Measurements from ENCODE around the gene OSBPL1A.

The OSBPL1A gene

GRCh38 chr18:24209558-24209957 is 188.1 kb downstream of the OSBPL1A start:
- no peak for DNase-seq

- no peak for DNase-seq
Observed at GRCh38 chr18:24208270-24209035, 189.2 kb downstream of the OSBPL1A start.

DNA sequence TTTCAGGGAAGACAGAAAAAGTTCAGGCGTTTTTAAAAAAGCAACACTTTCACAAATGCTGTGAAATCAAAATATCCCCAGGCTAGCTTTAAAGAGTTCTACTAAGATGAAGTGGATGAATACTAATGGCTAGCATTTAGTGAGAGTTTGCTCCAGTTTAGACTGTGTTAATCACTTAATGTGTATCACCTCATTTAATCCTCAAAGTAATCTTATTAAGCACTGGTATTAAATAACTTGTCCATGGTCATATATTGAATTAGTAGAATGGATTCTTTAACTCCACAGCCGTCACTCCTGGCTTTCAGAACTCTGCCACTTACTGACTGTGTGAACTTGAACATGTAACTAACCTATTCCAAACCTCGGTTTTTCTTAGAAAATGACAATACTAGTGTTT is 192.7 kb downstream of the OSBPL1A start:
- no peak for DNase-seq

GRCh38 chr18:24201699-24202687 is 195.6 kb downstream of the OSBPL1A start:
- DNase-seq: no peak

DNA sequence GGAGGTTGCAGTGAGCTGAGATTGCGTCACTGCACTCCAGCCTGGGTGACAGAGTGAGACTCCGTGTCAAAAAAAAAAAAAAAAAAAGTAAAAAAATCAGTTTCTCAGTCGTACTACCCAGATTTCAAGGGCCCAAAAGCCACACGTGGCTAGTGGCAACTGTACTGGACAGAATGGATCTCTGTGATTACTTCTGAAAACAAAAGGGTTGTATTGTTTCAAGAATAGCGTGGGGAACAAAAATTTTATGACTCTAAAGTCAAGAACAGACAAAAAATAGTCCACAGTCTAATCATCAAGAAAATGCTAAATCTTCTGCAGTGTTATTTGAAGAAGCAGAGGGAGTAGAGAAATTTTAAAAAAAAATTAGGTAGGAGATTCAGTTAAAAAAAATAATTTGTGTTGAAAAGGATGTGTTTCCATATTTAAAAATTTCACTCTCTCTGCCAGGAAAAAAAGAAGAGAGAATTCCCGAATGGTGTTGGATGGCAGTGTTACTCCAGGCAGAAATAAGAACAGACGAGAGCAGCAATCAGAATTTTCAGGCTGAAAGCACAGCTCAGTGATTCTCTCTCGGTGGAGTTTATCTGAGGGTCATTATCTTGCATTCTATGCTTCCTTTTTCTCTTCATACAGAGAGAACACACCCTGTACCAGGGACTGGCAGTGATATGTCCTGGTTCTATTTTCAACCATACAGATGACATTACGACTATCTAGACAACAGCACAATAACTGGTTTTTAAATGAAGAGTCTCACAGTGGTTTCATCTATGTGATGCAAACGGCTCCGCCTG is 196.9 kb downstream of the OSBPL1A start:
- DNase-seq: no peak

GRCh38 chr18:24199372-24199962 is 198.2 kb downstream of the OSBPL1A start:
- DNase-seq: no peak

DNA sequence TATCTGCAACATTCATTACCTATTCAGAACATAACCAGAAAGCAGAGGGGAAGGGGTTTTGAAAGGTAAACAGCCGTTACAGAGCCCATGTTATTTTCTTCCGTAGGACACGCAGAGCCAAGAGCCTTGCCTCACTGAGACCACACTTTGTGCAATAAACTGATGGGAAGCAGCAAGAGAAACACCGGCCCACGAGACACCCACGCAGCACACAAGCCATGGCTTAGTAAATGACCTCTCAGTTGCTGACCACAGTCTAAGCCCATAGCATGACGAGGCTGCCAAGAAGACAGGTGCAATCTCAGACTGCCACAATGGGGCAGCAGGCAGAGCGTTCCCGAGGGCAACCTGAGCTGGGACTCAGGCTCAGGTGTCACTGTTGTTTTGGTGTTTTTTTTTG is 199.2 kb downstream of the OSBPL1A start:
- no peak for DNase-seq

DNA sequence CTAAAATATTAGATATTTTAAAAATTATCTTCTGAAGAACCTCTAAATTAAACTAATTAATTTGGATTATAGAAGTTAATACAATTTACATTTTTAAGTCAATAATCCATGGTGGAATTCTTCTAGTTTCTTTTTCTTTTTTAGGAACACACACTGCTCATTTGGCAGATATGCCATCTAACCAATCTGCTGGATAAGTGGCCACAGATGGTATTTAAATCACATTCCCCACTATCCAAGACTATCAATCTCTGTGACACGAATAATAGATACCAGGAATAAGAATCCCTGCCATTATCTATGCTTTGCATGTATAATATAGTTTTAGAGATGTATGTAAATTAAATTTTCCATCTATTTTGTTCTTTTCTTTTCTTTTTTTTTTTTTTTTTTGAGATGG is 200.2 kb downstream of the OSBPL1A start:
- no peak for DNase-seq

- DNase-seq: no peak
Observed at GRCh38 chr18:24196764-24197163, 200.9 kb downstream of the OSBPL1A start.

- no peak for DNase-seq
Observed at GRCh38 chr18:24195296-24196053, 202.1 kb downstream of the OSBPL1A start.

DNA sequence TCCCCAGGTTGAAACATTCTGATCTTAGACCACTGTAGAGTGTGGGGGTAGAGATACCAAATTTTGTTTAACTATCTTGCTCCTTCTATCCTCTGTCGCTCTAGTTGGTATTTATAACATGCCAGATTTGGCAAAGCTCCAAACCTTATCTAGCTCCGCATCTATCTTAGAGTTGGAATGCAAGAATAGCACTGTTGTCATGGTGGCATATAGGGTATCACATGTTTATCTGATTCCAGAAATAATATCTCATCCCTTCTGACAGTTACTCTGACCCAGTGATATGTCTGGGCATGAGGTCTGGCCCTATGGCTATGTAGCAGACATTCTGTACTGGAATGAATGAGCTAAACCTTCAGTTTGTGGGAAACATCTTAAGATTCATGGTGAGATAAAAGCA is 207.0 kb downstream of the OSBPL1A start:
- DNase-seq: no peak

- no peak for DNase-seq
Observed at GRCh38 chr18:24189664-24190346, 207.8 kb downstream of the OSBPL1A start.

DNA sequence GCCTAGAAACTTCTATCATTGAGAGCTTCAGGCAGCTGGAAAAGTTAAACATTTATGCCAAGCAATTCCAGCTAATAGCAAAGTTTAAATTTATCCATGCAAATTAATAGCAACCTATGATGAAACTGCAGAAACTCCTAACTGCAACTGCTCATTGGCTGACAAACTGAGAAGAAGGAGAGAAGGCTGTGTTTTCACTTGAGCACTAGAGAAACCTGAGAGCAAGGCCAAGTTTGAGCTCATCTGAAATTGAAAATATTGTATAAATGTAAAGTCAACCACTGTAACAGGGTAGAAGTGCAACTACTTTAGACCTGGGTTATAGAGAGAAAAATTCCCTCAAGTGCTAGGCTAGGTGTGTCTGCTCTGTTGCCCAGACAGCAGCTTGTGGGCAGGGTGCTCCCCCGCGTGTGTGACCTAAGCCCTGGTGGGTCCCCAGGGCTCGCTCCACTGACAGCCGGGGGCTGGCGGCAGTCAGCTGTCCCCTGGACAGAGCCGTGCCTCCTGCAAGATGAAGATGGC is 208.6 kb downstream of the OSBPL1A start:
- no peak for DNase-seq

DNA sequence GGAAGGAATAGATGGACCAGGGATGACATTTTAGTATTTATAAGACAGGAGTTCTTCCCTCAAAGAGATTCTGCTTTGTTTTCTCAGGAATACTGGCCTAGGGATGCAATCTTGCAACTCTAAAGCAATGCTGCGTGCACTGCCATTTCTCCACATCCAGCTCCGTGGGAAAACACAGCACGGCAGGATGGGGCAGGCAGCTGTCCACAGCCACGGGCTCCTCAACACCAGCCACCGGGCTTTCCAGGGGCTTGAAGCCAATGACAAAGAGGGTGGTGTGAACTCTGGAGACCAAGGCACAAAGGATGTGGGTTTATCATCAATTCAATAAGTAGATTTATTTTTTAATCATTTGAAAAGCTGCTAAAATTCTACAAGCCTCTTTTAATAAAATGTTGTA is 209.5 kb downstream of the OSBPL1A start:
- DNase-seq: no peak

DNA sequence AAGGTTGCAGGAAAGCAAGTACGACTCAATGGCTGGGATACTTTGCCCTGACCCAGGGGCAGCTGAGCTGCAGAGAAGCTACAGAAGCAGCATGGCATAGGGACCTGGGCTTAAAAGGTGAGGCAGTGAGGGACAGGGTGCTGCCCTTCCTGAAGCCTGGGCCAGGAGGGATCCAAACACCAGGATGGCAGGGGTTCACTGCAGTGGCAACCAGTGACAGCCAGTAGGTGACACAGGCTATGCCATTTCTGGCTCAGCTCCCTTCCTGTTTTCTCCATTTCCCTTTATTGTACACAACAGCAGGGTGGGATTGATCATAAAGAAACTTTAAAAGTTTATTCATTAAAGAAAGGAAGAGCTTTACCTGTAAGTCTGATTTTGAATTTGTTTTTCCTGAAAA is 209.9 kb downstream of the OSBPL1A start:
- no peak for DNase-seq

GRCh38 chr18:24187049-24187448 is 210.6 kb downstream of the OSBPL1A start:
- DNase-seq: no peak

DNA sequence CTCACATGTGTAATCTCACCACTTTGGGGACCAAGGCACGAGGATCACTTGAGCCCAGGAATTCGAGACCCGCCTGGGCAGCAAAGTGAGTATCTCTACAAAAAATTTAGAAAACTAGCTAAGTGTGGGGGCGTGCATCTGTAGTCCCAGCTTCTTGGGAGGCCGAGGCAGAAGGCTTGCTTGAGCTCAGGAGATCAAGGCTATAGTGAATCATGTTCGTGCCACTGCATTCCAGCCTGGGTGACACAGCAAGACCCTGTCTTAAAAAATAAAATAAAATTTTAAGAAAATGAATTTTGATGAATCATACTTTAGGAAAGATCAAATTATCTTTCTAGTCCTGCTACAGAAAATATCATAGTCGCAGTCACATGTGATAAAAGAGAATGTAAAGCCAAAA is 211.8 kb downstream of the OSBPL1A start:
- no peak for DNase-seq

- no peak for DNase-seq
Observed at GRCh38 chr18:24181806-24182205, 215.8 kb downstream of the OSBPL1A start.

DNA sequence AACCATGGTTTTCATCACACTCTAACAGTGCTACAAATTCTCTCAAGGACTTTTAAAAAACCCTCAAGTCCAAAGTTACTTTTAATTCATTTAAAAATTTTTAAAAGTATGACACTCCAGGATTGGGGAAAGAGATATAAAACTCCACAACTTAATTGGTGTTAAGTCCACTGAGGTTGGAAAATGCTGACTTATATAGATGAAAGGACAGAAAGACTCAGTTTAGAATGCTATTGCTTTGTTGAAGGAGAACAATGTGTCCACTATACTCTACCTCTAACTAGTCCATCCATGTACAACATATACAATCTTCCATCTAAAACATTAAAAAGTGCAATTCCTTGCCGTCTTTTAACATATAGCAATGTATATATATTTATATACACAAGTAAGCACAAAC is 217.6 kb downstream of the OSBPL1A start:
- no peak for DNase-seq

DNA sequence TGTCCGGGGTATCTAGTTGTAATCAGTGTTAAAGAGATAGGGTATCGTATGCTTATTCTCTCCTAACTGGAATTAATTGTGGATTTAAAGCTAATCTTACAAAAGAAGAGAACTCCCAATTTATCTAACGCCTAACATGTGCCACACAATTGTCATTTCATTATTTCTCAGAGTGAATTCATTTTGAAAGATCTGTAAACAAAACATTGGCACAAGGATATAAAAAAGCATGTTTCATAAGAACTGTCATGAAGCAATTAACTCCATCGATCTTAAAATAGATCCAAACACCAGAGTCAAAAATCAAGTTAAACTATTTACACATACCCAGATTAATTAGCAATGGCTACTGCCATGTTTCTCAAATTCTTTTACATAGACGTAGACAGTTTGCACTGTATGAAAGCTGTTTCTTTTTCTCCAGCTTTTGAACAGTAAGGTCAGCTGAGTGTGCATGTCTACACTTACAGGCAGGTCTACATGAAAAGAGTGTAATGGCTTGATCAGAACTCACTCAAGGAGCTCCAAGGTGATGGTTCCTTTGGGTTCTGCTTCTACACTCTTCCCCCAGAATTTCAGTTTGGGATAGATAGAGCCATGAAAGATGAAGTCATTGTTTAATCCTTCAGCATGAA is 220.0 kb downstream of the OSBPL1A start:
- DNase-seq: no peak

Measured in stimulated activated CD4-positive, alpha-beta T cell treated with anti-CD3 and anti-CD28 coated beads, Interleukin-1b, Interleukin-23, amount 100 ng/mL, for 48 hours (primary cell).